NCI-H146 treated with DMSO at 0.1 percent for 48 hours (cell line): ENCODE data around the gene RAC3.

Experiments used
- DNase-seq: peaks from one replicate; lab custom pipeline; 2025; ENCODE audit not compliant: unreplicated experiment; lab: John Stamatoyannopoulos, UW

RAC3 gene

DNA sequence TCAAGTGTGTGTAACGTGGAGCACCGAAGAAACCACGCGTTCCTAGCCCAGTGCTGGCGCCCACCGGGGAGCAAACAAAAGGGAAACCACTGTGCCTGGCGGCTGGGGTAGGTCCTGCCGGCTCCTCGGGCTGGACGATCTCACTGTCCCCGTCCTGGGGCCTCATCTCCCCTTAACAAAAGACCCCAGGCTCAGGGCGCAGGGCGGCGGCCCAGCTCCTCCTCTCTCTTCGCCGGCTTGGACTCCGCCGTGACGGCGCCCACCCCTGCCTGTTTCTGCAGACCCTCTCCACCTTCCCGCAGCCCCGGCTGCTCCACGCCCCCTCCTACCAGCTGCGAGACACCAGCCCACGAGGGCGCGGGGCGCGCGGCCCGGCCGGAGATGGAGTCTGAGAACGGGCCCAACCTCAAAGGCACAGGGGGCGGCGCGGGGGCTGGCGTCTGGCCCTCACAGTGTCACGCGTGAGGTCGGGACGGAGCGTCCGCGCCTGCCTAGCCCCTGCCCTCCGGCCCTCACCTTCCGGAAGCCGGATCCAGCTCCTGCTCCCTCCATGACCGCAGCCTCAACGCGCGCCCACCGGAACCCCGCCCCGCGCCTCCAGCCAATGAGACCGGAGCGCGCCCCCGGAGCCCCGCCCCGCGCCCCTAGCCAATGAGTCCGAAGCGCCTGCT, 9.0 kb upstream of the RAC3 start, which contains the start of gene CENPX:
CENPX (minus strand) TSS at position 569 of the 671 bp plus-strand sequence; CDS start at position 552, 17 bp downstream.
- no peak for DNase-seq

DNA sequence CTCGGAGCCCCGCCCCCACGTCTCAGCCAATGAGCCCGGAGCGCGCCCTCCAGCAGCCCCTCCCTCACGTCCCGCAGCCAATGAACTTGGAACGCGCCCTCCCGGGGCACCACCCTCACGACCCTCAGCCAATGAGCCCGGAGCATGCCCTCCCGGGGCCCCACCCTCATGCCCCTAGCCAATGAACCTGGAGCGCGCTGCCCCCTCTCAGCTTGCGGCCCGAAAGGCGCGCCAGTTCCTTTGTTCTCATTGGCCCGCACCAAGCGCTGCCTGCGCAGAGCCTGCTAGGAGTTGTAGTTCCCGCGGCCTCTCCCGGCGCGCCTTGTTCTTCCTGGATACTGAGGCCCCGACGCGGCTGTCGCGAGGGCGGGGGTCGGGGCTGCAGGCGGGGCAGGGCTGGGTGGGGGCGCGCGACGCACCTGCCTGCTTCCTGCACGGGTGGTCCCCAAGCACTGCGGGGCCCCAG, 8.5 kb upstream of the RAC3 start, which contains the start of gene LRRC45:
LRRC45 (plus strand) TSS at position 325 of the 466 bp plus-strand sequence. CDS start 339 bp downstream, outside the sequence.
- peak; percentile 99 for DNase-seq

DNA sequence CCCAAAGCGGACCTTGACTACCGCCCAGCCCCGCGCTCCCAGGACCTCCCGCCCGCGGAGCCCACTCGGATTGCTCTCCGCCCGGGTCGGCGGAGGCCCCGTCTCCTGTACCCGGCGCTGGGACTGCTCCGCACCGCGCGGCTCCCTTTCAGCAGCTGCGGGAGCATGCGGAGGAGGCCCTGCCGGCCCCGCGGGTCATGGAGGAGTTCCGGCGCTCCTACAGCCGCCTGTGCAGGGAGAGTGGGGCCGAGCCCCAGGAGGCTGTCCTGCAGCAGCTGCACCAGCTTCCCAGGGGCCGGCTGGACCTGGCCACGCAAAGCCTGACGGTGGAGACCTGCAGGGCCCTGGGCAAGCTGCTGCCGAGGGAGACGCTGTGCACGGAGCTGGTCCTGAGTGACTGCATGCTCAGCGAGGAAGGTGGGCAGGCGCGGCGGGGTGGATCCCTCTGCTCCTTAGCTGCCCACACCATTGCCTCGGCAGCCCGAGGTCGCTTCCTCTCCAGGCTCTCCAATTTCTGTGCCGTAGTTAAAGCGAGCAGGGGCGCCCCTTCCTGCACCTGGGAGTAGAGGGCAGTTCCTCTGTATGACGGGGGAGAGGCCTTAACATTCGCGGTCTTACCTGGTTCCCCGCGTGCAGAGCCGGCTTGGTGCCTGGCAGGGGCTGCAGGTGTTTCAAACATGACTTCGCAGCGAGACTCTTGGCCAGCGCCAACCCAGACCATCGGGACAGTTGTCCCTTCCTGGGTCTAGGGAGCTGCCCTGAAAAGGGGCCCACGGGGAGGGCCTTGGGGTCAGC, 7.8 kb upstream of the RAC3 start:
- DNase-seq: peak; percentile 25

DNA sequence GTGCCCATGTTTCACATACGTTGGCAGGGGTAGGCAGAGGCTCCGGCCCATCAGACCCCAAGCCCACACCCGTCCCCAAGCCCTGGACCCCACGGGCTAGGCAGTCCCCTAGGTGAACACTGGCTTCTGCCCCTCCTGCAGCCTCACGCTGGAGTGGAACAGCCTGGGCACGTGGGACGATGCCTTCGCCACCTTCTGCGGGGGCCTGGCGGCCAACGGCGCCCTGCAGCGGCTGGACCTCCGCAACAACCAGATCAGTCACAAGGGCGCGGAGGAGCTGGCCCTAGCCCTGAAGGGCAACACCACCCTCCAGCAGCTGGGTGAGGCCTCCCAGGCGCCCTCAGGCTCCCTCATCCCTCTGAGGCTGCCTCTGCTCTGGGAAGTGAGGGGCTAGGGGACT, 6.6 kb upstream of the RAC3 start:
- DNase-seq: no peak

DNA sequence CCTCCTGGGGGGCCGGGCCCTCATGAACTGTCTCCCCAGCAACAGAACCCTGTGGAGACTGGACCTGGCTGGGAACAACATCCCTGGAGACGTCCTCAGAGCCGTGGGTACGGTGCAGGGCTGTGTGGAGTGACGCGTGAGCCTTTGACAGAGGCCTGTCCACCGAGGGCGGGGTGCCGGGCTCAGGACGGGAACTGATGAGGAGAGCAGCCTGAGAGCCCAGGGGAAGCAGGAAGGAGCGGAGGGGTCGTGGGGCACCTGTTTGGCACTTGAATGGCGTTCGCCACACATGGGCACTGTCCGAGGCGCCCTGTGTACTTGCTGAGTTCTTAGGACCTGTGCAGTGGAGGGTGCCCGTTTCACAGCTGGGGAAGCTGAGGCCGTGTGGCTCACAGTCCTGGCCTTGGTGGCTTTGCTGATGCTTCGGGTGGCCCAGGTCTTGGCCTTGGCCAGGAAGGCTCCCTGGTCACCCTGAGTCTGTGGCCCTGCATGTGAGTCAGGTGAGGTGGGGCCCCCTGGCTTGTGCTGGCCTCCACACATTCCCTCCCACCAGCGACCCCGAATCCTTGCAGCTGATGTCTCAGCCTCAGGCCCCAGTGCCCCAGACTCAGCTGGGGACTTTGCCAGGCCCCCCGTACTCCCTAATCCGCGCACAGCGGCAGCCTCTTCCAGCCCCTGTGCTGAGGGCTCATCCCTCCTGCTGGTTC, 5.9 kb upstream of the RAC3 start:
- no peak for DNase-seq

DNA sequence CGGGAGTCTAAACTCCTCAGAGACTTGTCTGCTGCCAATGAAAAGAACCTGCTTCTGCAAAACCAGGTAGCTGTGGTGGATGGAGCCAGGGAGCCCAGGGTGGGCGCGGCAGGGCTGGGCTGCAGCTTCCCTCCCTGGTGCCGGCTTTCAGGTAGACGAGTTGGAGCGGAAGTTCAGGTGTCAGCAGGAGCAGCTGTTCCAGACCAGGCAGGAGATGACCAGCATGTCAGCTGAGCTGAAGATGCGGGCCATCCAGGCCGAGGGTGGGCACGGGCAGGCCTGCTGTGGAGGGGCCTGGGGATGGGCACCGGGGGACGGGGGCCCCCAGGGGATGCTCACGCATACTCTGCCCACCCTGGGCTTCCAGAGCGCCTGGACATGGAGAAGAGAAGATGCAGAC, 3.2 kb upstream of the RAC3 start:
- DNase-seq: no peak

DNA sequence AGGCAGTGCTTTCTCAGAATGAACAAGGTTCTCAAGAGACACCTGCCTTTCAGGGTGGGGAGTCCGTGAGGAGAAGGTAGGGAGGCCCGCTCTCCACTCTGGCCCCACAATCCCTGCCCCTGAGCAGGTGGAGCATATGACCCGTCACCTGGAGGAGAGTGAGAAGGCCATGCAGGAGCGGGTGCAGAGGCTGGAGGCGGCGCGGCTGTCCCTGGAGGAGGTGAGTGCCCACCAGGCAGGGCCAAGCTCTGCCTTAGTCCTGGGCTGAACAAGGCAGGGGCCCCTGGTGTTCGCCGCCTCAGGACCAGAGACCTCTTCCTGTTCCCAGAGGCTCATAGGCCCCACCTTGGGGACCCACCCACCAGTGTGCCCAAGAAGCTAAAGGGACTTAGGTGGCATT, 2.5 kb upstream of the RAC3 start:
- DNase-seq: no peak

DNA sequence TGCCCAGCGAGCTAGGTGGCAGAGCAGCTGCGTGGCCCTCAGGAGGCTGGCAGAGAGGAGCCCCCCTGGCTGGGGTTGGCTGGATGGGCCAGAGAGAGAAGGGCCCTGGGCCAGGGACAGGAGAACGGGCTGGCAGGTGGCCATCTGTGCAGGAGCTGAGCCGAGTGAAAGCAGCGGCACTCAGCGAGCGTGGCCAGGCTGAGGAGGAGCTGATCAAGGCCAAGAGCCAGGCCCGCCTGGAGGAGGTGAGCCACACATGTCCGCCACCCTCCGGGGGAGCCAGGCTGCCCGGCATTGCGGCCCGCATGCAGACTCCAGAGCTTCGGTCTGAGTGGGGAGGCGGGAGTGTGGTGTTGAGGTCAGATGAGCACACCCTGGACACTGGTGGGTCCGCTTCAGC, 2.1 kb upstream of the RAC3 start:
- no peak for DNase-seq

DNA sequence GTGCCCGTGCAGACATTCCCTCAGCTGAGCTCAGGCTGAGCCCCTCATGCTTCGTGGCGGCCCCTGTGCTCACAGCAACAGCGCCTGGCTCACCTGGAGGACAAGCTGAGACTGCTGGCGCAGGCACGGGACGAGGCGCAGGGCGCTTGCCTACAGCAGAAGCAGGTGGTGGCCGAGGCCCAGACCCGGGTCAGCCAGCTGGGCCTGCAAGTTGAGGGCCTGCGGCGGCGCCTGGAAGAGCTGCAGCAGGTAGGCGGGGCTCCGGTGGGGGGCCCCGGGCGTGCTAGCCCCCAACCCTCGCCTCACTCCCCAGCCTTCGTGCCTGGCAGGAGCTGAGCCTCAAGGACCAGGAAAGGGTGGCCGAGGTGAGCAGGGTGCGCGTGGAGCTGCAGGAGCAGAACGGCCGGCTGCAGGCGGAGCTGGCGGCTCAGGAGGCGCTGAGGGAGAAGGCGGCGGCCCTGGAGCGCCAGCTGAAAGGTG, 1.4 kb upstream of the RAC3 start:
- no peak for DNase-seq

DNA sequence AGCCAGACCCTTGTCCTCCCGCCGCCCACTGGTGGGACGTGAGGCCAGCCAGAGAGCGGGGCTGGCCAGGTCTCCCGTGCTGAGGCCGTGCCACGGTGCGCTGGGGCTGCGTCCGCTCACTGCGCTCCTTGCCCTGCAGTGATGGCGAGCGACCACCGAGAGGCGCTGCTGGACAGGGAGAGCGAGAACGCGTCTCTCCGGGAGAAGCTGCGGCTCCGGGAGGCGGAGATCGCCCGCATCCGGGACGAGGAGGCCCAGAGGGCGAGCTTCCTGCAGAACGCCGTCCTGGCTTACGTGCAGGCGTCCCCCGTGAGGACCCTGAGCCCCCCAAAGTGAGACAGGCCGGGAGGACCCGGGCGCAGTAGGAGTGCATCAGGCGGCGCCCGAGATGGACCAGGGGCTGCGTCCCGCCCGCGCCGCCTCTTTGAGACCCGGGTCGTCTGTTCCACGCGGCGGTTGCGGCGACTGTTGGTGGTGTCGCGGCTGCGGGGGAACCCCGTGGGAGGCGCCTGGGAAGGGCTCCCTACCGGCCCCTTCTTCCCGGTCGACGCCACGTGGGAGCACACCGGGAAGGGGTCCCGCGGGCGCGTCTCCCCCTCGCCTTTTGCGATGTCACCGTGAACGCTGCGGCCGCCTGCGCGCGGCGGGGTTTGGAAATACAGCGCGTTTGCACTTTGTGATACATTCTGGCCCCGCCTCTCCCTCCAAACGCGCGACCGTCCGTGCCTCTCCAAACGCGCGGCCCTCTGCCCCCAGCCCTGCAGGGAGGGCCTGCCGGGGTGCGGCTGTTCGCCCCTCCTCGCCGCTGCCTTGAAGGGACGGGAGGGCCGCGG, 792 bp upstream of the RAC3 start:
- DNase-seq: peak; percentile 37

DNA sequence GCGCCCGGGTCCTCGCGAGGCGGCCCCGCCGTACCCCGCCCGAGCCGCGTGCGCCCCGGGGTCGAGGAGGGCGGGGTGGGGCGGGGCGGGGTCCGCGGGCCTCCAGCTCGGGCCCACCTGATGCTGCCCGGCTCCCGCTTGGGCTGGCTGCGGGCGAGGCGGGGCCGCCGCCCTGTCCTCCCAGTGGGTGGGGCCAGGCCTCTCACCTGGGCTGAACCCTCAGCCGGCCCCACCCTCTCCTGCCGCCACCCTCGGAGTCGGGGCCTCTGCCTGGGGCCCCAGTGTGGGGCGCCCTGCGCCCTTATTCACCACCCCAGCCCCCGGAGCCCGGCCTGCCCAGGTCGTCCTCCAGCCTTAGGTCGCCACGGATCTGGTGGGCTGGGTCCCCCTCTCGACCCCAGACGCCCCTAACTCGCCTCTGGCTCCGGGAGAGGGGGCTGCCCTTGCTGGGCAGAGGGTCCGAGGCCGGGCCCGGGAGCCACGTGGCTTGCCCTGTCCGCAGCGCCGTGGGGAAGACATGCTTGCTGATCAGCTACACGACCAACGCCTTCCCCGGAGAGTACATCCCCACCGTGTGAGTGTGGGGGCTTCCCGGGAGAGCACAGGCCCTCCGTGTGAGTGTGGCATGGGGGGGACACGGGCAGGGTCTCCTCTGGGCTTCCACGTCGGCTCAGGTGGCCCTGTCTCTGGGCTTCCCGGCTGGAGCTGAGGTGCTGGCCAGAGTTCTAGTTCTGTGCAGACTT, 578 bp downstream of the RAC3 start:
- peak; percentile 23 for DNase-seq

DNA sequence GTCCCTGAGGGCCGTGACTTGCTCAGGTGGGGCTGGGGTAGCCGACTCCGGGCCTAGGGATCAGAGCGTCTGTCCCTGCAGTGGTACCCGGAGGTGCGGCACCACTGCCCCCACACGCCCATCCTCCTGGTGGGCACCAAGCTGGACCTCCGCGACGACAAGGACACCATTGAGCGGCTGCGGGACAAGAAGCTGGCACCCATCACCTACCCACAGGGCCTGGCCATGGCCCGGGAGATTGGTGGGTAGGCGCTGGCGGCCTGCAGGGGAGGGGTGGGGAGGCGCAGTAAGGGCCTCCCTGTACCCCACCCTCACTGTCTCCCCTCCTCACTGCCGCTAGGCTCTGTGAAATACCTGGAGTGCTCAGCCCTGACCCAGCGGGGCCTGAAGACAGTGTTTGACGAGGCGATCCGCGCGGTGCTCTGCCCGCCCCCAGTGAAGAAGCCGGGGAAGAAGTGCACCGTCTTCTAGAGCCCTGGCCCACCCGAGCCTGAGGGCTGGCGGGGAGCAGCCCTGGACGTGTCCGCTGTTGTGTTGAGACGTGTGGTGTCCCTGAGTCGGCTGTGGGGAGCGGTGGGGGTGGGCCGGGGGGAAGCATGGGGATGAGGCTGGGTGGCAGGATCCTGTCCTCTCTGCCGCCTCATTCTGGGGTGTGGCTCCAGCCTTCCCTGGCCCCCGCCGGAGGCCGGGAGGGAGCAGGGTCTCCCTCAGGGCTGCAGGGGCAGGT, 2.0 kb downstream of the RAC3 start:
- DNase-seq: no peak

DNA sequence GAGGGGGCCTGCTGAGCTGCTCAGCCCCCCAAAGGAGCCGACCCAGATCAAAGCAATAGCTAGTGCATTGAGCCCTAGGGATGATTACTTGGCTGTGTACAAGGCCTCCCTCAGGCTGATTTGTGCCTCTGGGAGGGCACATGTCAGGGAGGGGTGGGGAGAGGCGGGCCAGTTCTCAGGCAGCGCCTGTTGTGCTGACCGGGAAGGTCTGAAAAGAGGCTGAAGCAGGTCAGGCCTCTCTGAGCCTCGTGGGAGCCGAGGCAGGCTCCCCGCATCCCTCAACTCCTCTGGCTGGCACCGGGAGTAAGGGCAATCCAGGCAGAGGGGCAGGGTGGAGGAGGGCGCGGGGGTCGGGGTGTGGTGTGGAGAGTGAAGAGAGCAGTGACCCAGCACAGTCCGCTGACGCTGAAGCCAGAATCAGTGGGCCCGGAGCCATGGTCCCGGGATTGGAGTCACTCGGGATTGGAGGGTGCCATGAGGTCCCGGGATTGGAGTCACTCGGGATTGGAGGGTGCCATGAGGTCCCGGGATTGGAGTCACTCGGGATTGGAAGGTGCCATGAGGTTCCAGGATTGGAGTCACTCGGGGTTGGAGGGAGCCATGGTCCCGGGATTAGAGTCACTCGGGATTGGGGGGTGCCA, 3.0 kb downstream of the RAC3 start:
- no peak for DNase-seq

DNA sequence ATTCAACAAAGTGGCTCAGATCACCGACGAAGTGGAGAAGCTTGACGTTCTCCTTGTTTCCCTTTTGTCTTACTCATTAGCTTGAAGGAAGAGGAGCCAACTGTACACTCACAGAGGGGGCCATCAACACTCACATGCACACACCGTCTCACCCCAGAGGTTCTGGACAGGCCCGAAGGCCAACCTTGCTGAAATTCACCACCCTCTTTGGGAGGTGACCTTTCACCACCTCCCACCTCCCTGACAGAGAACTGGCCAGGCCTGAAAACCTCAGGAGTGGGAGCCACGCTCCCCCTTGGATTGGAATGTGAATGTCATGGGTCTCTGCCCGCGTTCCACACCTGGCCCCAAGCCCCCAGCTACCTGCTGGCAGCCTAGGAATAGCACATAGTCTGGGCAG, 4.0 kb downstream of the RAC3 start:
- DNase-seq: no peak

DNA sequence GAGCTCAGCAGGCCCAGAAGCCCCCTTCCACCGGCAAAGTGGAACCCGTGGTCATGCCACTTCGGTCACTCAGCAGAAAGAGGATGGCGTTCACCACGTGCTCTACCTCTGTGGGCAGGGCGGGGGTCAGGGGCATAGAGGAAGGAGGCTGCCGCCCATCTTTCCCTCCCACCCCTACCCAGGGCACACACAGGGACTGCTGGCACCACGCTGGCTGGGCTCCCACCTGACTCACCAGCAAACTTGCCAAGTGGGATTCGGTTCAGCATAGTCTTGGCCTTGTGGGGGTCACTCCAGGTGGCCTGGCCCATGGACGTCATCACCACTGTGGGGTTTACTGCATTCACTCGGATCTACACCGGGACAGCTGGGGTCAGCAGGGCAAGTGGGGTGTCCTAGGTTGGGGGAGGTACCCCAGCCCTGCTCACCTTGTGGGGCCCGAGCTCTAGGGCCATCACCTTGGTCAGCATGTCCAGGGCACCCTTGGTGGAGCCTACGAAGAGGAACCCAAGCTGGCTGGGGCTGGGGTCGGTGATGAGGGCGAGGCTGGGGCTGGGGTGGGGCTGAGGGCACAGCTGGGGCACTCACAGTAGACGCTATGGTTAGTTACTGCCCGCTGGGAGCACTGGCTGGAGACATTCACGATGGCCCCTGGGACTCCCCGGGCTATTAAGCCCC, 4.6 kb downstream of the RAC3 start:
- DNase-seq: no peak

DNA sequence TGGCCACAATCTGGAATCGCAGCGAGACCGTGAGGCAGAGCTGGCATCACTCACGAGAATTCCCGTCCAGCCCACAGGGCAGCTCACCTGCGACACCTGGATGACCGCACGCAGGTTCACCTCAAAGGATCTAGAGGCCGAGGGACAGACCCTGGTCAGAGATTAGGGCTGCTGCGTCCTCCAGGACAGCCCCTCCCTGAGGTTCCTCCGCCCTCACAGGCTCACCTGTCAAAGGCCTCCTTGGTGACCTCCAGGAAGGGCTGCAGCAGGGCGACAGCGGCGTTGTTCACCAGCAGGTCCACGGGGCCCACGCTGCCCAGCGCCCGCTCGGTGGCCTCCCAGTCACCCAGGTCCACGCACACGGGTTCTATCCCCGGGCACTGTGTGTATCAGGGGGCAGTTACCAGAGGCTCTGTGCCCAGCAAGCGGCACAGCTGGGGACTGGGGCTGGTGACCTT, 5.2 kb downstream of the RAC3 start:
- DNase-seq: no peak

DNA sequence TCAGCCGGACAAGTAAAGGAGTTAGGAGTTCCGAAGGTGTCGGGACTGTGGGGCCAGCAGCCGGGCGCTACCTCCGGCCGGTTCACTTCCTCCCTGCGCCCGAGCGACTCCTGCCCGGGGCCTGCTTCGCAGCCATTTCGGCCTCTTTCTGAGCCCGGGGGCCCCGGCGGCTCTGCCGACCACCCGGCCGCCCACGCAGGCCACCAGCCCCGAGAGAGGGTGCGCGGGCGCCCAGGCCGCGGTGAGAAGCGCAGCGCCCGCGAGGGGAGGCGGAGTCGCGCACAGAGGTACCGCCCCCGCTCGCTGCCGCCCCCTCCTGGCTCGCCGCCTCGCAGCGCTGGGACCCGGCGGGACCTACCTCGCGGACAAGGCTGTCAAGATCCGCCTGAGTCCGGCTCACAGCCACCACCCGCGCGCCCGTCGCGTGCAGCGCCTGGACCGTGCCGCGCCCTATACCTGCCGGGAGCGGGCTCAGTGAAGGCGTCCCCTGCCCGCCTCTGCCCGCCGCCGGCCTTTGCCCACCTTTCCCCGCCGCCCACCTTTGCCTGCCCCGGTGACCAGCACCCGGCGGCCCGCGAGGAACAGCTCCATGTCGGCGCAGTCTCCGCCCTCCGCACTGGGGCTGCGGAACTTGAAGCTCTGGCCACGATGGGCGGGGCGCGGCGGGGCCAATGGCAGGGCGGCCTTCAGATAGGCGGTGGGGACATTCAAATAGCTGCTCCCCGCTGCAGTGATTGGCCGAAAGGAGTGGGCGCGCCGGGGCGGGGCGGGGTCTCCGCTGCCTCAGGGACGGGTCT, 5.8 kb downstream of the RAC3 start, which contains the start of gene DCXR:
DCXR (minus strand) TSS at position 606 of the 797 bp plus-strand sequence; CDS start at position 591, 15 bp downstream.
- peak; percentile 88 for DNase-seq
